Spinal cord (tissue), 10 donors: ENCODE data around the gene KSR2. TPM values are rescaled to one million over a fixed set of nuclear protein-coding genes. Genes with fewer than 3 reads are reported as not detected.

Source experiments
- DNase-seq, 6 donors: peaks; one replicate each; pipeline versions ENCODE4 v3.0.0 to v3.0.0-alpha.2; 2013 to 2015; ENCODE audit warnings: low spot score in 6 of 6, low read depth in 4 of 6
- H3K27ac ChIP-seq: one replicate; pipeline ENCODE4 v1.5.1; 2013; ENCODE audit warnings: low read depth, low read length, control low read depth
- H3K27me3 ChIP-seq: one replicate; pipeline ENCODE4 v1.6.1; 2013; ENCODE audit warnings: low read length; ENCODE audit not compliant: control insufficient read depth, insufficient read depth
- H3K36me3 ChIP-seq: one replicate; pipeline ENCODE4 v1.6.1; 2013; ENCODE audit warnings: low read length; ENCODE audit not compliant: control insufficient read depth, insufficient read depth
- H3K4me1 ChIP-seq: one replicate; pipeline ENCODE4 v1.6.1; 2013; ENCODE audit warnings: low read length; ENCODE audit not compliant: control insufficient read depth, insufficient read depth
- H3K4me3 ChIP-seq: one replicate; pipeline ENCODE4 v1.5.1; 2013; ENCODE audit warnings: low read depth, low read length, control low read depth
- H3K9me3 ChIP-seq: one replicate; pipeline ENCODE4 v1.6.1; 2013; ENCODE audit warnings: low read length; ENCODE audit not compliant: control insufficient read depth, insufficient read depth
- WGBS: methylation state at CpG from one replicate; pipeline ENCODE4 v1.1.5; 2013; ENCODE audit warnings: missing lambda C conversion rate; ENCODE audit not compliant: insufficient coverage; 5-methylcytosine and 5-hydroxymethylcytosine counted together
- polyA plus RNA-seq, 2 donors: library from polyadenylated mRNA; unstranded; fragments of 120-200 nt; gene quantifications; one replicate each; pipeline ENCODE4 v1.2.1, GENCODE V29; 2013; ENCODE audit not compliant: insufficient read length in 2 of 2
- total RNA-seq, 2 donors: library from RNA; depleted of rRNA in 1 of 2; stranded (reverse); fragments of 120-200 nt in 1 of 2; fragments of >200 nt in 1 of 2; gene quantifications; one replicate each; pipeline versions ENCODE4 v1.2.3 to v1.2.4, GENCODE V29; 2013 to 2014
- donor health status: healthy.

Gene KSR2
- total and polyA plus RNA-seq, 4 donors: 2.5 to 10.0 (median 5.6) TPM

- peak in 1 of 6 donors; percentile 62 for DNase-seq
- no peak overlapping the region for H3K27ac ChIP-seq
- peaks cover 4% of the 10 kb centered on the region for H3K27me3 ChIP-seq
- H3K9me3 ChIP-seq: no peaks in the 10 kb centered on the region
- H3K4me1 ChIP-seq: peaks cover 15% of the 10 kb centered on the region
- H3K4me3 ChIP-seq: no peak overlapping the region
- no peaks in the 10 kb centered on the region for H3K36me3 ChIP-seq
- 18% methylated on average over 4 of the region's 12 CpGs for WGBS
Measured at GRCh38 chr12:117583677-117584225, 385.0 kb downstream of the KSR2 start.

- no peak for DNase-seq
- WGBS: 97% methylated on average over 2 of the region's 2 CpGs
- no peak overlapping the region for H3K4me3 ChIP-seq
Measured at GRCh38 chr12:117583092-117583491, 385.7 kb downstream of the KSR2 start.

GRCh38 chr12:117582135-117582784, 386.5 kb downstream of the KSR2 start:
- DNase-seq: no peak
- 89% methylated on average over 6 of the region's 10 CpGs for WGBS
- H3K4me3 ChIP-seq: no peak overlapping the region
- H3K27me3 ChIP-seq: peaks cover 4% of the 10 kb centered on the region
- H3K9me3 ChIP-seq: no peaks in the 10 kb centered on the region
- peaks cover 12% of the 10 kb centered on the region for H3K4me1 ChIP-seq
- H3K27ac ChIP-seq: no peak overlapping the region
- no peaks in the 10 kb centered on the region for H3K36me3 ChIP-seq

More at GRCh38 chr12:117583092-117583491, 385.7 kb downstream of the KSR2 start:
- no peaks in the 10 kb centered on the region for H3K36me3 ChIP-seq
- H3K27me3 ChIP-seq: peaks cover 4% of the 10 kb centered on the region
- no peak overlapping the region for H3K27ac ChIP-seq
- H3K9me3 ChIP-seq: no peaks in the 10 kb centered on the region
- H3K4me1 ChIP-seq: peaks cover 15% of the 10 kb centered on the region

GRCh38 chr12:117580718-117581062, 388.1 kb downstream of the KSR2 start:
- DNase-seq: peak in 1 of 6 donors; percentile 24
- Histone ChIP-seq H3K27ac (no peak overlapping the region), H3K27me3 (peaks cover 4% of the 10 kb centered on the region), H3K36me3 (no peaks in the 10 kb centered on the region), H3K4me1 (peaks cover 12% of the 10 kb centered on the region), H3K9me3 (no peaks in the 10 kb centered on the region), H3K4me3 (no peak overlapping the region)
- WGBS: 18% methylated on average over 8 of the region's 8 CpGs

GRCh38 chr12:117580015-117580717, 388.6 kb downstream of the KSR2 start:
- Histone ChIP-seq H3K36me3 (no peaks in the 10 kb centered on the region), H3K4me3 (no peak overlapping the region), H3K27ac (no peak overlapping the region), H3K4me1 (peaks cover 12% of the 10 kb centered on the region), H3K27me3 (peaks cover 4% of the 10 kb centered on the region), H3K9me3 (no peaks in the 10 kb centered on the region)
- DNase-seq: peak in 1 of 6 donors; percentile 47
- 41% methylated on average over 5 of the region's 8 CpGs for WGBS

GRCh38 chr12:117577122-117577657, 391.6 kb downstream of the KSR2 start:
- H3K27ac ChIP-seq: no peak overlapping the region
- H3K36me3 ChIP-seq: no peaks in the 10 kb centered on the region
- no peak for DNase-seq
- 57% methylated on average over 1 of the region's 3 CpGs for WGBS
- no peaks in the 10 kb centered on the region for H3K27me3 ChIP-seq
- no peak overlapping the region for H3K4me3 ChIP-seq
- H3K9me3 ChIP-seq: no peaks in the 10 kb centered on the region
- H3K4me1 ChIP-seq: peaks cover 8% of the 10 kb centered on the region

- H3K4me1 ChIP-seq: peaks cover 8% of the 10 kb centered on the region
- no peaks in the 10 kb centered on the region for H3K36me3 ChIP-seq
- DNase-seq: no peak
- H3K9me3 ChIP-seq: no peaks in the 10 kb centered on the region
- 78% methylated on average over 2 of the region's 3 CpGs for WGBS
- no peak overlapping the region for H3K4me3 ChIP-seq
- no peaks in the 10 kb centered on the region for H3K27me3 ChIP-seq
- no peak overlapping the region for H3K27ac ChIP-seq
Measured at GRCh38 chr12:117576053-117576452, 392.7 kb downstream of the KSR2 start.

GRCh38 chr12:117574655-117575054, 394.1 kb downstream of the KSR2 start:
- no peak for DNase-seq
- WGBS: 72% methylated on average over 2 of the region's 2 CpGs
- Histone ChIP-seq H3K27ac (no peak overlapping the region), H3K36me3 (no peaks in the 10 kb centered on the region), H3K4me3 (no peak overlapping the region), H3K9me3 (no peaks in the 10 kb centered on the region), H3K27me3 (no peaks in the 10 kb centered on the region), H3K4me1 (no peaks in the 10 kb centered on the region)

- Histone ChIP-seq H3K9me3 (no peaks in the 10 kb centered on the region), H3K27me3 (no peaks in the 10 kb centered on the region), H3K27ac (no peak overlapping the region), H3K36me3 (no peaks in the 10 kb centered on the region), H3K4me3 (no peak overlapping the region), H3K4me1 (no peaks in the 10 kb centered on the region)
- WGBS: no CpG with 5 or more reads among the region's 4 CpGs
- DNase-seq: peak in 2 of 6 donors; percentile 29 to 80
Measured at GRCh38 chr12:117572755-117573154, 396.0 kb downstream of the KSR2 start.
